HepG2 (cell line): Measurements from ENCODE around the gene CCL1.

Source experiments
- CEBPB ChIP-seq: IDR thresholded peaks from 2 replicates; pipeline ENCODE4 v1.6.1; 2011; ENCODE audit warnings: low read depth, low read length, improper control_type of control experiment, borderline replicate concordance
- CHD4 ChIP-seq: fragments of 200-600 bp; sonication (generic); IDR thresholded peaks from 2 replicates; pipeline ENCODE4 v1.7.0; 2017; ENCODE audit warnings: mild to moderate bottlenecking, low read length, borderline replicate concordance
- FOXK2 ChIP-seq: fragments of 450-650 bp; IDR thresholded peaks from 2 replicates; pipeline ENCODE4 v1.6.1; 2016
- NFKBIZ ChIP-seq: IDR thresholded peaks from 2 replicates; pipeline ENCODE4 v1.6.1; 2018; ENCODE audit warnings: missing genetic modification reagents, missing compliant biosample characterization
- PAF1 ChIP-seq: IDR thresholded peaks from 2 replicates; pipeline ENCODE4 v1.6.1; 2016; ENCODE audit warnings: missing genetic modification reagents, missing compliant biosample characterization
- POLR2A ChIP-seq, 2 experiments: IDR thresholded peaks; 2 replicates each; pipeline ENCODE4 v1.6.1; 2011; ENCODE audit warnings: low read depth in 2 of 2, low read length in 2 of 2, mild to moderate bottlenecking in 1 of 2, moderate library complexity in 1 of 2; ENCODE audit not compliant: insufficient read depth in 1 of 2
- POLR2AphosphoS2 ChIP-seq: IDR thresholded peaks from 2 replicates; pipeline ENCODE4 v1.6.1; 2011; ENCODE audit warnings: low read depth, low read length, improper control_type of control experiment
- REPIN1 ChIP-seq: sonication (generic); formaldehyde crosslinking; IDR thresholded peaks from 2 replicates; pipeline ENCODE4 v1.8.0; 2022; ENCODE audit warnings: missing genetic modification reagents, low read depth, mild to moderate bottlenecking, borderline replicate concordance
- SP1 ChIP-seq, 2 experiments: fragments of 450-650 bp in 1 of 2; sonication (generic) in 1 of 2; formaldehyde crosslinking in 1 of 2; IDR thresholded peaks; 2 replicates each; pipeline versions ENCODE4 v1.4.0 to v1.6.1; 2016 to 2020; ENCODE audit warnings: missing genetic modification reagents in 1 of 2
- ZC3H4 ChIP-seq: sonication (generic); formaldehyde crosslinking; IDR thresholded peaks from 2 replicates; pipeline ENCODE4 v1.4.0; 2020; ENCODE audit warnings: missing genetic modification reagents, borderline replicate concordance
- ZNF75D ChIP-seq: sonication (generic); formaldehyde crosslinking; IDR thresholded peaks from 2 replicates; pipeline ENCODE4 v1.8.1; 2023; ENCODE audit warnings: missing genetic modification reagents, mild to moderate bottlenecking, borderline replicate concordance
- ZNF780A ChIP-seq: sonication (generic); formaldehyde crosslinking; IDR thresholded peaks from 2 replicates; pipeline ENCODE4 v1.8.0; 2022; ENCODE audit warnings: mild to moderate bottlenecking, missing genetic modification reagents, moderate library complexity
- ZZZ3 ChIP-seq: sonication (generic); formaldehyde crosslinking; IDR thresholded peaks from 2 replicates; pipeline ENCODE4 v1.4.0; 2020; ENCODE audit warnings: missing genetic modification reagents, mild to moderate bottlenecking, borderline replicate concordance
- TF ChIP-seq, protein P1 (sequence below): sonication (generic); formaldehyde crosslinking; IDR thresholded peaks from 2 replicates; pipeline ENCODE4 v1.5.0; 2020; ENCODE audit warnings: mild to moderate bottlenecking, missing genetic modification reagents, moderate library complexity

DNA sequence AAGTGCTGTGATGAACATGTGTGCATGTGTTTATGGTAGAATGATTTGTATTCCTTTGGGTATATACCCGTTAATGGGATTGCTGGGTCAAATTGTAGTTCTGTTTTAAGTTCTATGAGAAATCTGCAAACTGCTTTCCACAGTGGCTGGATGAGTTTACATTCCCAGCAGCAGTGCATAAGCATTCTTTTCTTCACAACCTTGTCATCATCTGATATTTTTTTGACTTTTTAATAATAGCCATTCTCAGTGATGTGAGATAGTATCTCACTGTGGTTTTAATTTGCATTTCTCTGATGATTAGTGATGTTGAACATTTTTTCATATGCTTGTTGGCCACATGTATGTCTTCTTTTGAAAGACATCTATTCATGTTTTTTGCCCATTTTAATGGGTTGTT lies 25.3 kb downstream of the CCL1 start:
- TF ChIP-seq CHD4, result no peak
- no peak for TF ChIP-seq CEBPB
- no peak for TF ChIP-seq PAF1 (CRISPR knock-in tag)
- TF ChIP-seq, protein P1, sequence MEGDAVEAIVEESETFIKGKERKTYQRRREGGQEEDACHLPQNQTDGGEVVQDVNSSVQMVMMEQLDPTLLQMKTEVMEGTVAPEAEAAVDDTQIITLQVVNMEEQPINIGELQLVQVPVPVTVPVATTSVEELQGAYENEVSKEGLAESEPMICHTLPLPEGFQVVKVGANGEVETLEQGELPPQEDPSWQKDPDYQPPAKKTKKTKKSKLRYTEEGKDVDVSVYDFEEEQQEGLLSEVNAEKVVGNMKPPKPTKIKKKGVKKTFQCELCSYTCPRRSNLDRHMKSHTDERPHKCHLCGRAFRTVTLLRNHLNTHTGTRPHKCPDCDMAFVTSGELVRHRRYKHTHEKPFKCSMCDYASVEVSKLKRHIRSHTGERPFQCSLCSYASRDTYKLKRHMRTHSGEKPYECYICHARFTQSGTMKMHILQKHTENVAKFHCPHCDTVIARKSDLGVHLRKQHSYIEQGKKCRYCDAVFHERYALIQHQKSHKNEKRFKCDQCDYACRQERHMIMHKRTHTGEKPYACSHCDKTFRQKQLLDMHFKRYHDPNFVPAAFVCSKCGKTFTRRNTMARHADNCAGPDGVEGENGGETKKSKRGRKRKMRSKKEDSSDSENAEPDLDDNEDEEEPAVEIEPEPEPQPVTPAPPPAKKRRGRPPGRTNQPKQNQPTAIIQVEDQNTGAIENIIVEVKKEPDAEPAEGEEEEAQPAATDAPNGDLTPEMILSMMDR (CRISPR knock-in tag), result no peak
- TF ChIP-seq SP1 (IDR thresholded peaks at IDR 0.05), result no peak
- TF ChIP-seq SP1 (CRISPR knock-in tag; IDR thresholded peaks at IDR 0.05), result no peak
- TF ChIP-seq ZC3H4 (CRISPR knock-in tag), result no peak
- TF ChIP-seq REPIN1 (CRISPR knock-in tag), result no peak
- no peak for TF ChIP-seq ZZZ3
- TF ChIP-seq POLR2A (IDR thresholded peaks at IDR 0.05; ENCODE audit: insufficient read depth in 1 of 2, low read depth in 2 of 2, low read length in 2 of 2), result no peak
- no peak for TF ChIP-seq FOXK2
- no peak for TF ChIP-seq POLR2AphosphoS2
- no peak for TF ChIP-seq ZNF780A (CRISPR knock-in tag)
- TF ChIP-seq NFKBIZ, result no peak
- no peak for TF ChIP-seq ZNF75D (CRISPR knock-in tag)
